ENCODE results near the gene MARVELD2.

Gene MARVELD2

GRCh38 chr5:69493396-69494133 lies 78.6 kb downstream of the MARVELD2 start:
- DNase-seq (ENCODE audit: low read depth) = no peak

Data from GM04503 (cell line).